Stimulated activated naive CD8-positive, alpha-beta T cell treated with anti-CD3 and anti-CD28 coated beads, Interleukin-15, amount 100 ng/mL, for 72 hours (primary cell): ENCODE measurements around the gene RASGRP3.

Experiments
- ATAC-seq: fragments of 150-1000 bp; cut with Tn5 transposase; 2 replicates; pipeline ENCODE4 v1.10.0; 2021; ENCODE audit warnings: mild to moderate bottlenecking, moderate library complexity
- DNase-seq, 2 donors: peaks; one replicate each; pipeline ENCODE4 v3.0.0; 2021 to 2022
- H3K27ac Mint-ChIP-seq, 2 donors: one replicate each; pipeline ENCODE4 v1.8.0; 2022; ENCODE audit warnings: mild to moderate bottlenecking in 2 of 2, mixed read lengths in 2 of 2, moderate library complexity in 2 of 2
- H3K27me3 Mint-ChIP-seq: one replicate; pipeline ENCODE4 v1.8.0; 2022; ENCODE audit warnings: mixed read lengths
- H3K4me1 Mint-ChIP-seq: one replicate; pipeline ENCODE4 v1.8.0; 2022; ENCODE audit warnings: mild to moderate bottlenecking, mixed read lengths
- H3K4me3 Mint-ChIP-seq, 2 donors: one replicate each; pipeline ENCODE4 v1.8.0; 2022; ENCODE audit warnings: mild to moderate bottlenecking in 2 of 2, mixed read lengths in 2 of 2, moderate library complexity in 1 of 2
- H3K9me3 Mint-ChIP-seq, 2 donors: one replicate each; pipeline ENCODE4 v1.8.0; 2022; ENCODE audit warnings: mixed read lengths in 2 of 2

The RASGRP3 gene

GRCh38 chr2:33597026-33597425, 120.6 kb downstream of the RASGRP3 start:
- no peak overlapping the region for H3K27ac Mint-ChIP-seq
- H3K9me3 Mint-ChIP-seq, result no peaks in the 10 kb centered on the region
- ATAC-seq (no peak), DNase-seq (no peak)
- H3K4me1 Mint-ChIP-seq, result peaks cover 54% of the 10 kb centered on the region
- H3K4me3 Mint-ChIP-seq, result peak overlapping the region; percentile 39 to 54
- no peaks in the 10 kb centered on the region for H3K27me3 Mint-ChIP-seq

GRCh38 chr2:33598561-33599174, 122.2 kb downstream of the RASGRP3 start:
- peak overlapping the region; percentile 88 to 91 for H3K4me3 Mint-ChIP-seq
- peak overlapping the region; percentile 94 to 95 for H3K27ac Mint-ChIP-seq
- no peaks in the 10 kb centered on the region for H3K9me3 Mint-ChIP-seq
- H3K27me3 Mint-ChIP-seq, result no peaks in the 10 kb centered on the region
- H3K4me1 Mint-ChIP-seq, result peaks cover 42% of the 10 kb centered on the region
- DNase-seq, result peak; percentile 55 to 68
- ATAC-seq, result peak; percentile 79

GRCh38 chr2:33599175-33599942, 122.9 kb downstream of the RASGRP3 start, which contains the start of gene FAM98A:
Gene FAM98A (minus strand): TSS chr2:33599299. CDS start chr2:33599221, 78 bp downstream.
- peaks cover 35% of the 10 kb centered on the region for H3K4me1 Mint-ChIP-seq
- peak; percentile 97 to 98 for DNase-seq
- no peaks in the 10 kb centered on the region for H3K27me3 Mint-ChIP-seq
- H3K9me3 Mint-ChIP-seq, result no peaks in the 10 kb centered on the region
- H3K27ac Mint-ChIP-seq, result peak within 1 kb of the TSS; percentile 94 to 95
- ATAC-seq, result peak; percentile 90
- H3K4me3 Mint-ChIP-seq, result peak within 1 kb of the TSS; percentile 88 to 91

DNA sequence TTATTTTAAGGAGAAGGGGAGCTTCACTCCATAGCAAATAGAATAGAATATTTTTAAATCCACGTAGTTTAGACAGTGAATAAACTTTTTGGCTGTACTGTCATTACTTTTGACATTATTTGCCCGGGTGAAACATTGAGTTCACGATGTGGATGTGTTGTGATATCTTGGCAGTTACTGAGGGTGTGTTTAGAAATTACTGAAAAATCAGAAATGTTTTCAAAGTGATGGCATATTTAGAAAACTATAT, 123.4 kb downstream of the RASGRP3 start:
- H3K27me3 Mint-ChIP-seq, result no peaks in the 10 kb centered on the region
- H3K27ac Mint-ChIP-seq, result peak overlapping the region in 1 of 2 donors; percentile 94
- H3K9me3 Mint-ChIP-seq, result no peaks in the 10 kb centered on the region
- DNase-seq (no peak), ATAC-seq (no peak)
- peak overlapping the region; percentile 88 to 91 for H3K4me3 Mint-ChIP-seq
- H3K4me1 Mint-ChIP-seq, result peaks cover 33% of the 10 kb centered on the region

- Mint-ChIP-seq H3K4me3 (no peak overlapping the region), H3K4me1 (peaks cover 17% of the 10 kb centered on the region), H3K27ac (no peak overlapping the region), H3K9me3 (no peaks in the 10 kb centered on the region), H3K27me3 (no peaks in the 10 kb centered on the region)
- ATAC-seq, result no peak
- DNase-seq, result no peak
Measured at GRCh38 chr2:33602201-33602830, 125.9 kb downstream of the RASGRP3 start.

- Mint-ChIP-seq H3K4me1 (peaks cover 10% of the 10 kb centered on the region), H3K9me3 (no peaks in the 10 kb centered on the region), H3K27me3 (no peaks in the 10 kb centered on the region), H3K27ac (peak overlapping the region in 1 of 2 donors; percentile 16), H3K4me3 (no peak overlapping the region)
- DNase-seq, result no peak
- ATAC-seq, result no peak
Measured at GRCh38 chr2:33603416-33603815, 127.0 kb downstream of the RASGRP3 start.

DNA sequence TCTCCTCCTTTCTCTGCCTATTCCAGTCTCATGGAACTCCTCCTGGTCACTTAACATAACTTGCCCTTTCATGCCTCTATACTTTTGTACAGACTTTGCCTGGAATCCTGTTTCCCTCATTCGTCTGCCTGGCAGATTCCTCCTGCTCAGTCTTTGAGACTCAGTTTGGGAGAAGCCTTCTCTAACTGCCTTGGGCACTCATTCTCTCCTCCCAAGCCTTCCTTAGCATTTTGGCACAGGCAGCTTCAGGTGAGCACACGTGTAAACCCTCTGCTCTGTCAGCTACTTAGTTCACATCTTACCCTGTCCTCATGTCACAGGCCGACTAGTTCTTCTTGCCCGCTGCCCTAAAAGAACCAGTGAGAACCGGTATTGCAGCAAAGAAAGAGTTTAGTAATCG, 128.6 kb downstream of the RASGRP3 start:
- ATAC-seq, result no peak
- Mint-ChIP-seq H3K4me3 (no peak overlapping the region), H3K9me3 (no peaks in the 10 kb centered on the region), H3K27ac (no peak overlapping the region), H3K27me3 (no peaks in the 10 kb centered on the region), H3K4me1 (peaks cover 5% of the 10 kb centered on the region)
- DNase-seq, result no peak

GRCh38 chr2:33606100-33606499, 129.7 kb downstream of the RASGRP3 start:
- no peak overlapping the region for H3K27ac Mint-ChIP-seq

DNA sequence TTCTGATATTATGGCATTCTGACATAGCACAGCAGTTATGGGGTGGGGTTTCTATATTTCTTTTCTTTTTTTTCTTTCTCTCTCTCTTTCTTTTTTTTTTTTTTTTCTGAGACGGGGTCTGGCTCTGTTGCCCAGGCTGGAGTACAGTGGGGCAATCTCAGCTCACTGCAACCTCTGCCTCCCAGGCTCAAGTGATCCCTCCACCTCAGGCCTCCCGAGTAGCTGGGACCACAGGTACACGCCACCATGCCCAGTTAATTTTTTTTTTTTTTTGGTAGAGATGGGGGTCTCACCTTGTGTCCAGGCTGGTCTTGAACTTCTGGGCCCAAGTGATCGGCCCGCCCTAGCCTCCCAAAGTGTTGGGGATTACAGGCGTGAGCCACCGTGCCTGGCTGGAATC, 130.2 kb downstream of the RASGRP3 start:
- no peaks in the 10 kb centered on the region for H3K4me1 Mint-ChIP-seq
- no peak overlapping the region for H3K4me3 Mint-ChIP-seq
- no peak overlapping the region for H3K27ac Mint-ChIP-seq
- ATAC-seq (no peak), DNase-seq (no peak)
- H3K9me3 Mint-ChIP-seq, result no peaks in the 10 kb centered on the region
- H3K27me3 Mint-ChIP-seq, result no peaks in the 10 kb centered on the region

More at GRCh38 chr2:33606100-33606499, 129.7 kb downstream of the RASGRP3 start:
- no peaks in the 10 kb centered on the region for H3K27me3 Mint-ChIP-seq
- DNase-seq (no peak), ATAC-seq (no peak)
- H3K9me3 Mint-ChIP-seq, result no peaks in the 10 kb centered on the region
- no peaks in the 10 kb centered on the region for H3K4me1 Mint-ChIP-seq
- H3K4me3 Mint-ChIP-seq, result no peak overlapping the region

- no peak for ATAC-seq
Measured at GRCh38 chr2:33607251-33607721, 130.8 kb downstream of the RASGRP3 start.

DNA sequence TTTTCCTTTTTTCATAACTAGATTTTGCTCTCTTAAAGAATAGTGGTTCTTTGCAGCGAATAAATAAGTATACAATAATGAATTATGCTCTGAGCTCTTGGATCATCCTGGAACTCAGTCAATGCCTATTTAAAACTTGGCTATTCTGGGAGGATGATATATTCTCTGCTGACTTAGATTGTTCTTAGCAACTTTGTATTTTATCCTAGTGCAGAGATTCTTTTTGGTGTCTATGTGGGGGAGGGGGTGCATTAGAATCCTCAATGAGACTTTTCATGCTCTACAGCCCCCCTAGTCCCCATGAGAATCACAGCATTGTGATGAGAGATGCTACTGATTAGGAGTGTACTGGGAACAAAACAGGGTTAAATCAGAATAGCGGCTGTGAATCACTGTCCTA, 131.5 kb downstream of the RASGRP3 start:
- no peak for DNase-seq
- H3K4me1 Mint-ChIP-seq, result no peaks in the 10 kb centered on the region
- no peaks in the 10 kb centered on the region for H3K9me3 Mint-ChIP-seq
- no peak overlapping the region for H3K27ac Mint-ChIP-seq
- no peak overlapping the region for H3K4me3 Mint-ChIP-seq
- H3K27me3 Mint-ChIP-seq, result no peaks in the 10 kb centered on the region
- ATAC-seq, result no peak

More at GRCh38 chr2:33607251-33607721, 130.8 kb downstream of the RASGRP3 start:
- Mint-ChIP-seq H3K4me3 (no peak overlapping the region), H3K9me3 (no peaks in the 10 kb centered on the region), H3K4me1 (no peaks in the 10 kb centered on the region), H3K27ac (no peak overlapping the region), H3K27me3 (no peaks in the 10 kb centered on the region)
- DNase-seq, result no peak

- Mint-ChIP-seq H3K4me1 (no peaks in the 10 kb centered on the region), H3K4me3 (no peak overlapping the region)
Measured at GRCh38 chr2:33614190-33614589, 137.7 kb downstream of the RASGRP3 start.

More at GRCh38 chr2:33614190-33614589, 137.7 kb downstream of the RASGRP3 start:
- no peak overlapping the region for H3K27ac Mint-ChIP-seq
- ATAC-seq, result no peak
- no peaks in the 10 kb centered on the region for H3K27me3 Mint-ChIP-seq
- peaks cover 13 to 20% of the 10 kb centered on the region in 2 donors for H3K9me3 Mint-ChIP-seq
- no peak for DNase-seq
